K562 (cell line): ENCODE data around the gene MATR3. TPM values are rescaled to one million over a fixed set of nuclear protein-coding genes. Genes with fewer than 3 reads are reported as not detected.

Experiments
- ATAC-seq: fragments of 200-7000 bp; cut with Tn5 transposase; 3 replicates; pipeline ENCODE4 v1.9.1; 2020; ENCODE audit warnings: moderate library complexity
- Bru-seq: library from RNA; stranded (reverse); fragments of 400-500 nt; gene quantifications from one replicate; lab custom pipeline; 2021; lab: Mats Ljungman, UMichigan
- BruChase-seq, 2 experiments: library from RNA; stranded (reverse); fragments of 400-500 nt; gene quantifications; one replicate each; lab custom pipeline; 2021; lab: Mats Ljungman, UMichigan
- BruUV-seq: library from RNA; stranded (reverse); fragments of 400-500 nt; replicated peaks from 2 replicates; lab custom pipeline; 2021; lab: Mats Ljungman, UMichigan
- CTCF ChIA-PET: fragments of 300-600 bp; formaldehyde crosslinking; extraction: SDS; loops from one replicate; lab custom pipeline; 2021; ENCODE audit warnings: low intra/inter-chr PET ratio; lab: Yijun Ruan, JAX
- POLR2A ChIA-PET: fragments of 300-600, 350-650 bp; sonication (Branson Sonifier 250); formaldehyde crosslinking; extraction: SDS; loops from one replicate; lab custom pipeline; 2021; ENCODE audit warnings: antibody characterized with exemption, inconsistent platforms; lab: Yijun Ruan, JAX
- DNase-seq, 4 experiments: peaks; one replicate each; pipeline versions ENCODE4 v3.0.0 to v3.0.0-alpha.2; 2011 to 2018; ENCODE audit warnings: low spot score in 3 of 4, mixed read lengths in 3 of 4; ENCODE audit errors: extremely low read depth in 1 of 4
- FAIRE-seq: peaks from 2 replicates; lab custom pipeline; 2011; peaks lifted over from hg19 to GRCh38; lab: Jason Lieb, UNC
- H2AFZ ChIP-seq: 2 replicates; pipeline ENCODE4 v1.6.0; 2011; ENCODE audit warnings: low read depth, low read length, control low read depth, inconsistent platforms
- H3K27ac ChIP-seq: fragments of 200-600 bp; 3 replicates; pipeline ENCODE4 v1.8.0; 2011; ENCODE audit warnings: low read depth, mild to moderate bottlenecking, control low read depth, inconsistent platforms, low read length, moderate library complexity, mixed read lengths; ENCODE audit errors: extremely low read depth
- H3K27me3 ChIP-seq, 2 experiments: fragments of 300-600 bp in 1 of 2; 2 replicates in 1 of 2; 3 replicates in 1 of 2; pipeline versions ENCODE4 v1.6.0 to v1.8.0; 2011; ENCODE audit warnings: inconsistent platforms in 2 of 2, low read length in 2 of 2, mild to moderate bottlenecking in 1 of 2, mixed read lengths in 1 of 2, moderate library complexity in 1 of 2; ENCODE audit not compliant: control insufficient read depth in 2 of 2, insufficient read depth in 2 of 2
- H3K36me3 ChIP-seq: fragments of 300-600 bp; 3 replicates; pipeline ENCODE4 v1.8.0; 2011; ENCODE audit warnings: mild to moderate bottlenecking, low read length, inconsistent platforms; ENCODE audit not compliant: control insufficient read depth, insufficient read depth
- H3K4me1 ChIP-seq, 2 experiments: fragments of 200-600 bp in 1 of 2; replicated peaks in 1 of 2; 2 replicates in 1 of 2; 3 replicates in 1 of 2; pipeline versions ENCODE4 v1.5.1 to v1.8.0; 2011; ENCODE audit warnings: inconsistent platforms in 2 of 2, low read length in 2 of 2, mild to moderate bottlenecking in 1 of 2, mixed read lengths in 1 of 2, moderate library complexity in 1 of 2; ENCODE audit not compliant: control insufficient read depth in 2 of 2, insufficient read depth in 2 of 2
- H3K4me2 ChIP-seq: 2 replicates; pipeline ENCODE4 v1.6.1; 2011; ENCODE audit warnings: low read length, control low read depth, inconsistent platforms, mixed read lengths; ENCODE audit not compliant: insufficient read depth
- H3K4me3 ChIP-seq: fragments of 200-600 bp; sonication (generic), shearing (Covaris generic); 2 replicates; pipeline ENCODE4 v1.5.1; 2016; ENCODE audit warnings: control low read depth, inconsistent platforms
- H3K79me2 ChIP-seq: fragments of 200-600 bp; 3 replicates; pipeline ENCODE4 v1.8.0; 2011; ENCODE audit warnings: low read length, inconsistent platforms; ENCODE audit not compliant: control insufficient read depth, insufficient read depth
- H3K9ac ChIP-seq, 2 experiments: 2 replicates each; pipeline versions ENCODE4 v1.6.0 to v1.6.1; 2011; ENCODE audit warnings: low read depth in 2 of 2, low read length in 2 of 2, control low read depth in 1 of 2, inconsistent platforms in 1 of 2, mild to moderate bottlenecking in 1 of 2, mixed read lengths in 1 of 2; ENCODE audit not compliant: insufficient read depth in 1 of 2
- H3K9me1 ChIP-seq: one replicate; pipeline ENCODE4 v1.6.0; 2011; ENCODE audit warnings: inconsistent platforms, mild to moderate bottlenecking, low read length, moderate library complexity; ENCODE audit not compliant: control insufficient read depth, insufficient read depth
- H3K9me3 ChIP-seq: replicated peaks from 2 replicates; pipeline ENCODE4 v1.5.1; 2011; ENCODE audit warnings: low read depth, low read length, inconsistent platforms; ENCODE audit not compliant: control insufficient read depth, insufficient read depth
- H4K20me1 ChIP-seq: replicated peaks from 2 replicates; pipeline ENCODE4 v1.6.1; 2011; ENCODE audit warnings: low read length, inconsistent platforms, mixed read lengths; ENCODE audit not compliant: control insufficient read depth, insufficient read depth
- MCM5 ChIP-seq: fragments of 450-650 bp; IDR thresholded peaks from 2 replicates; pipeline ENCODE4 v1.6.1; 2016; ENCODE audit warnings: low read depth
- NFE2L1 ChIP-seq: fragments of 450-650 bp; IDR thresholded peaks from 2 replicates; pipeline ENCODE4 v1.6.1; 2016; ENCODE audit warnings: missing genetic modification characterization, low read depth, mild to moderate bottlenecking, missing compliant biosample characterization, moderate library complexity, borderline replicate concordance
- NFIC ChIP-seq: fragments of 450-650 bp; IDR thresholded peaks from 2 replicates; pipeline ENCODE4 v1.6.1; 2017; ENCODE audit warnings: mild to moderate bottlenecking, inconsistent platforms
- POLR2AphosphoS2 ChIP-seq: IDR thresholded peaks from 2 replicates; pipeline ENCODE4 v1.6.1; 2012; ENCODE audit warnings: low read length, improper control_type of control experiment
- SMC3 ChIP-seq: conservative IDR thresholded peaks from 2 replicates; pipeline ENCODE4 v1.6.1; 2011; ENCODE audit warnings: low read depth, low read length, improper control_type of control experiment; ENCODE audit not compliant: insufficient read depth
- SP2 ChIP-seq: IDR thresholded peaks from 2 replicates; pipeline ENCODE4 v1.6.1; 2011; ENCODE audit warnings: mild to moderate bottlenecking, low read depth, low read length, moderate library complexity; ENCODE audit not compliant: poor library complexity, severe bottlenecking; ENCODE audit errors: extremely low read depth
- ZNF134 ChIP-seq: fragments of 250-450 bp; sonication (Bioruptor Pico); conservative IDR thresholded peaks from 2 replicates; pipeline ENCODE4 v1.4.0; 2020
- ZNF174 ChIP-seq: fragments of 250-450 bp; sonication (Bioruptor Pico); IDR thresholded peaks from 2 replicates; pipeline ENCODE4 v1.4.0; 2020; ENCODE audit warnings: mild to moderate bottlenecking
- ZNF274 ChIP-seq: IDR thresholded peaks from 2 replicates; pipeline ENCODE4 v1.6.1; 2011; ENCODE audit warnings: low read depth, mild to moderate bottlenecking, low read length, moderate library complexity, borderline replicate concordance
- WGBS: fragments of 100-300 bp; shearing (Covaris generic); methylation state at CpG from one replicate; pipeline ENCODE4 v1.1.6; 2016; ENCODE audit warnings: low coverage, mixed read lengths; ENCODE audit not compliant: insufficient coverage; ENCODE audit errors: missing lambda C conversion rate; 5-methylcytosine and 5-hydroxymethylcytosine counted together
- in situ Hi-C: fragments of 300-500 bp; cut with MboI; formaldehyde crosslinking; loops from 4 replicates; pipeline ENCODE4 v1.15.0; 2018; ENCODE audit warnings: inconsistent platforms, mixed read lengths
- intact Hi-C: fragments of 100-400 bp; cut with micrococcal nuclease; formaldehyde crosslinking; loops from 2 replicates; pipeline ENCODE4 v1.14.2; 2022
- long read RNA-seq, 3 experiments: library from polyadenylated mRNA in 2 of 3; library from RNA in 1 of 3; unstranded in 2 of 3; stranded (forward) in 1 of 3; transcript quantifications; one replicate each; pipeline ENCODE4 v2.0.0, GENCODE V29; 2019 to 2022
- polyA minus RNA-seq, 3 experiments: library from RNA; depleted of rRNA, polyadenylated mRNA; stranded (reverse); fragments of >200 nt; gene quantifications; 2 replicates each; pipeline ENCODE4 v1.2.3, GENCODE V29; 2011
- polyA plus RNA-seq, 8 experiments: library from polyadenylated mRNA; depleted of rRNA in 4 of 8; stranded (reverse) in 5 of 8; unstranded in 3 of 8; fragments of >200 nt; fragmentation: Nextera tagmentation in 2 of 8; fragmentation: Illumina TruSeq in 1 of 8; extraction: Ambion mirVana in 2 of 8; extraction: Trizol in 1 of 8; gene quantifications; 2 replicates each; pipeline versions ENCODE4 v1.2.1 to v1.2.3, GENCODE V29; 2011 to 2014; ENCODE audit warnings: inconsistent platforms in 1 of 8, missing spikeins in 1 of 8
- total RNA-seq, 7 experiments: library from RNA; depleted of rRNA in 6 of 7; stranded (reverse); fragments of >200 nt in 6 of 7; fragmentation: Illumina TruSeq in 2 of 7; extraction: Trizol in 2 of 7; gene quantifications; 2 replicates each; pipeline versions ENCODE4 v1.2.1 to v1.2.3, GENCODE V29; 2011 to 2021; ENCODE audit warnings: low replicate concordance in 1 of 7
- TF ChIP-seq, protein P1 (sequence below): fragments of 450-650 bp; IDR thresholded peaks from 2 replicates; pipeline ENCODE4 v1.7.0; 2016; ENCODE audit warnings: borderline replicate concordance

The MATR3 gene, protein sequence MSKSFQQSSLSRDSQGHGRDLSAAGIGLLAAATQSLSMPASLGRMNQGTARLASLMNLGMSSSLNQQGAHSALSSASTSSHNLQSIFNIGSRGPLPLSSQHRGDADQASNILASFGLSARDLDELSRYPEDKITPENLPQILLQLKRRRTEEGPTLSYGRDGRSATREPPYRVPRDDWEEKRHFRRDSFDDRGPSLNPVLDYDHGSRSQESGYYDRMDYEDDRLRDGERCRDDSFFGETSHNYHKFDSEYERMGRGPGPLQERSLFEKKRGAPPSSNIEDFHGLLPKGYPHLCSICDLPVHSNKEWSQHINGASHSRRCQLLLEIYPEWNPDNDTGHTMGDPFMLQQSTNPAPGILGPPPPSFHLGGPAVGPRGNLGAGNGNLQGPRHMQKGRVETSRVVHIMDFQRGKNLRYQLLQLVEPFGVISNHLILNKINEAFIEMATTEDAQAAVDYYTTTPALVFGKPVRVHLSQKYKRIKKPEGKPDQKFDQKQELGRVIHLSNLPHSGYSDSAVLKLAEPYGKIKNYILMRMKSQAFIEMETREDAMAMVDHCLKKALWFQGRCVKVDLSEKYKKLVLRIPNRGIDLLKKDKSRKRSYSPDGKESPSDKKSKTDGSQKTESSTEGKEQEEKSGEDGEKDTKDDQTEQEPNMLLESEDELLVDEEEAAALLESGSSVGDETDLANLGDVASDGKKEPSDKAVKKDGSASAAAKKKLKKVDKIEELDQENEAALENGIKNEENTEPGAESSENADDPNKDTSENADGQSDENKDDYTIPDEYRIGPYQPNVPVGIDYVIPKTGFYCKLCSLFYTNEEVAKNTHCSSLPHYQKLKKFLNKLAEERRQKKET
- 196 and 552 TPM in 2 replicates for total RNA-seq (2011; cell fraction: chromatin; rRNA removed; ENCODE audit: low replicate concordance)
- 73.5 and 120 TPM in 2 replicates for total RNA-seq (2011; cell fraction: nucleolus; rRNA removed)
- total RNA-seq (2011; cell fraction: nucleoplasm; rRNA removed), result 284 and 429 TPM in 2 replicates
- total RNA-seq (2014; rRNA removed), result 112 and 234 TPM in 2 replicates
- 425 and 528 TPM in 2 replicates for total RNA-seq (2014; rRNA removed; fragmentation: Illumina TruSeq; extraction: Trizol)
- total RNA-seq (2015; rRNA removed; fragmentation: Illumina TruSeq; extraction: Trizol), result 378 and 402 TPM in 2 replicates
- 179 and 209 TPM in 2 replicates for total RNA-seq (2021)
- polyA plus RNA-seq (2011; rRNA removed), result 194 and 263 TPM in 2 replicates
- polyA plus RNA-seq (2011; cell fraction: cytosol; rRNA removed), result 69.5 and 129 TPM in 2 replicates
- polyA plus RNA-seq (2011; cell fraction: nucleus; rRNA removed), result 124 and 148 TPM in 2 replicates
- polyA plus RNA-seq (2012), result 190 and 210 TPM in 2 replicates
- polyA plus RNA-seq (2014; fragmentation: Illumina TruSeq; extraction: Trizol), result 232 and 298 TPM in 2 replicates
- 100 to 1,000 TPM; 150 to 299 TPM for polyA plus RNA-seq (2014; fragmentation: Nextera tagmentation; extraction: Ambion mirVana)
- polyA plus RNA-seq (2014; rRNA removed), result 205 and 218 TPM in 2 replicates
- 405 and 437 TPM in 2 replicates for polyA minus RNA-seq (2011; rRNA and poly(A)+ RNA removed)
- polyA minus RNA-seq (2011; cell fraction: cytosol; rRNA and poly(A)+ RNA removed), result 193 and 262 TPM in 2 replicates
- polyA minus RNA-seq (2011; cell fraction: nucleus; rRNA and poly(A)+ RNA removed), result 99.6 and 227 TPM in 2 replicates
- Bru-seq, nascent RNA, result percentile 98 among the genes with signal in this experiment
- BruChase-seq, experiment 1, labeled RNA remaining after a 2-hour chase, result percentile 97 among the genes with signal in this experiment
- BruChase-seq, experiment 2, labeled RNA remaining after a 6-hour chase, result percentile 97 among the genes with signal in this experiment
- long read RNA-seq, experiment 1, full-length matches to known transcripts, result 710 of 1,074 reads
- long read RNA-seq, experiment 1, partial matches to known transcripts, result 149 of 1,074 reads
- long read RNA-seq, experiment 1, other reads (novel, unspliced or antisense), result 215 of 1,074 reads
- long read RNA-seq, experiment 2, full-length matches to known transcripts, result 7 of 122 reads
- long read RNA-seq, experiment 2, partial matches to known transcripts, result 52 of 122 reads
- long read RNA-seq, experiment 2, other reads (novel, unspliced or antisense), result 63 of 122 reads
- long read RNA-seq, experiment 3, full-length matches to known transcripts, result 49 of 141 reads
- long read RNA-seq, experiment 3, partial matches to known transcripts, result 68 of 141 reads
- long read RNA-seq, experiment 3, other reads (novel, unspliced or antisense), result 24 of 141 reads

DNA sequence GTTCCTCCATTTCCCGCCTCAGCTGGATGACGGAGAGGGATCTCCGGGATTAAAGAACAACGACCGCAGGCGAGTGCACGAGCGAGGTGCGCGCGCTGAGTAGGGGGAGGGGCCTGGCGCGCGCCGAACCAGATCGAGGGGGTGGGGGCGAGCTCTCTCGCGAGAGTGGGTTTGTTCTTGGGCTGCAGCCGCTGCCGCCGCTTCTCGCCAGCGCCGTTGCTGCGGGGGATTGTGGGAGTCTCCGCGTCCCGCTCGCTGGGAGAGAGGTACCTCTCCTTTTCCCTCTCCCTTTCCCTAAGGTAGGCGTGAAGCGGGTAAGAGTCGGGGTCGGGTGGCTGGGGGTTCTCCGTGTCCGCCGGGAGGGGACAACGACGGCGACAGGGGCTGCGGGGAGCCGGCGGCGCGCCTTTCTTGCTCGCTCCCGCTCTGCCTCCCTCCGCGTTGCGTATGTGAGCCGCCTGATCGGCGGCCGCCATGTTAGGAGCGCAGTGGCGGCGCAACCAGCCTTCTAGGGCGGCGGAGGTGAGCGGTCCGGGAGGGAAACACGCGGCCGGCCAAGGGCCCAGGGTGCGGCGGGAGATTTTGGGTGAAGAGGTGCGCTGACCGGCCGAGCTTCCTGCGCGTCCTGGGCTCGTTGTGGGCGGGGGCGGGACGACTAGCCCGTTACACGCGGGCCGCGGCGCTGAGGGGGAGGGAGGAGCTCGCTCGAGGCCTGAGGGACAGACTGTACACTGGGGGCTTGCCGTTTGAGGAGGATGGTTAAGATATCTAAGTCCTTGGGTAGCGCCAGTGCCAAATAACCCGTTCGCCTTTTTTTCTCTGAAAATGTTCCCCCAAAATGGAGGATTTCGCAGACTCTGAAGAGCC lies at the start of gene MATR3:
Gene MATR3 (plus strand): TSS at position 234 of the 867 bp plus-strand sequence. CDS start 13,676 bp downstream, outside the sequence.
- under 1% methylated on average over 66 of the region's 88 CpGs for WGBS
- no peak for TF ChIP-seq ZNF134 (CRISPR knock-in tag)
- TF ChIP-seq, protein P1, sequence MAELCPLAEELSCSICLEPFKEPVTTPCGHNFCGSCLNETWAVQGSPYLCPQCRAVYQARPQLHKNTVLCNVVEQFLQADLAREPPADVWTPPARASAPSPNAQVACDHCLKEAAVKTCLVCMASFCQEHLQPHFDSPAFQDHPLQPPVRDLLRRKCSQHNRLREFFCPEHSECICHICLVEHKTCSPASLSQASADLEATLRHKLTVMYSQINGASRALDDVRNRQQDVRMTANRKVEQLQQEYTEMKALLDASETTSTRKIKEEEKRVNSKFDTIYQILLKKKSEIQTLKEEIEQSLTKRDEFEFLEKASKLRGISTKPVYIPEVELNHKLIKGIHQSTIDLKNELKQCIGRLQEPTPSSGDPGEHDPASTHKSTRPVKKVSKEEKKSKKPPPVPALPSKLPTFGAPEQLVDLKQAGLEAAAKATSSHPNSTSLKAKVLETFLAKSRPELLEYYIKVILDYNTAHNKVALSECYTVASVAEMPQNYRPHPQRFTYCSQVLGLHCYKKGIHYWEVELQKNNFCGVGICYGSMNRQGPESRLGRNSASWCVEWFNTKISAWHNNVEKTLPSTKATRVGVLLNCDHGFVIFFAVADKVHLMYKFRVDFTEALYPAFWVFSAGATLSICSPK, result no peak
- no peak for TF ChIP-seq SP2
- peak; percentile 68; the same call in 1 of the 2 replicates for TF ChIP-seq POLR2AphosphoS2
- TF ChIP-seq NFE2L1 (tag), result no peak
- no peak for TF ChIP-seq ZNF174 (CRISPR knock-in tag)
- TF ChIP-seq SMC3, result no peak
- no peak; the same call in 1 of the 2 replicates for TF ChIP-seq ZNF274
- TF ChIP-seq NFIC, result peak; percentile 28; the same call in 1 of the 2 replicates
- no peak for TF ChIP-seq MCM5

More for the DNA sequence above, at the start of gene MATR3:
- Histone ChIP-seq H4K20me1 (peaks cover 45% of the 10 kb centered on the region), H3K4me1 (peaks cover 17 to 27% of the 10 kb centered on the region in 2 experiments; a peak in 4 of 5 replicates), H3K9me1 (no peaks in the 10 kb centered on the region), H3K79me2 (peaks cover 56% of the 10 kb centered on the region), H3K27me3 (no peaks in the 10 kb centered on the region), H3K4me2 (peak within 1 kb of the TSS; percentile 96), H3K36me3 (peaks cover 30% of the 10 kb centered on the region), H3K9me3 (no peaks in the 10 kb centered on the region), H3K27ac (peak within 1 kb of the TSS; percentile 99), H2AFZ (peak within 1 kb of the TSS; percentile 93), H3K4me3 (peak within 1 kb of the TSS; percentile 88), H3K9ac (peak within 1 kb of the TSS; percentile 99 to 100)
- in situ Hi-C loops (no loop called here), intact Hi-C loops (loop anchor here (1.0 kb wide), 1 partner anchor 19 kb away; no protein-coding TSS in a partner anchor)
- DNase-seq (peak; percentile 93 to 97 (median 94)), ATAC-seq (peak; percentile 86), FAIRE-seq (peak; percentile 82)
- BruUV-seq, result TSS peak; percentile 37
- ChIA-PET CTCF (interaction anchor here (0.6 kb wide), 1 partner anchor 41 kb away, joined by 3 read pairs; no protein-coding TSS in a partner anchor), POLR2A (interaction anchor here (0.6 to 6.9 kb wide), 31 partner anchors 10 to 1219 kb away, joined by 3 to 105 read pairs (median 3); partner anchors contain the start of genes PAIP2, SIL1 and SLC23A1)
